Measurements from ENCODE around the gene METTL25B.

METTL25B gene

GRCh38 chr1:156707417-156708217 lies 20.7 kb upstream of the METTL25B start:
- no peak for DNase-seq (ENCODE audit: low read depth)
- TF ChIP-seq CTCF (conservative IDR thresholded peaks at IDR 0.05; ENCODE audit: low read depth, low read length), result no peak
- no peak overlapping the region for H3K4me3 ChIP-seq (ENCODE audit: low read length)

DNA sequence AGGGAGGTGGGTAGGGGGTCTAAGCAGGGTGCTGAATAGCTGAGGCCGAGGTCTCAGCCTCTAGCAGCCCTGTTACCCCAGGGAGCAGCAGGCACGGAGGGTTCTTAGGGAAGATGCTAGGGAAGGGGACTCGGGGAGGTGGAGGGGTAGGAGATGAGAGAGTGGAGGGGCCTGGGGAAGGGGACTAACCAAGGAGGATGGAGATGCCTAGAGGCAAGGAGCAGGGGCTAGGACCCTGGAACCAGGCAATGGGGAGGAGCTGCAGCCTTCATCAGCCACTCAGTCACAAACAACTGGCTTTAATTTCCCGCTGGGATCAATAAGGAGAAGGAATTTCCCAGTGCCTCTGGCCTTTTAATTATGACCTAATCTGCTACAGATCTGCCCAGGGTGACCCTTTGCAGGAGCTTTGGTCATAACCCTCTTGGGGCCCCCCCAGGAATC lies 20.0 kb upstream of the METTL25B start:
- no peak overlapping the region for H3K4me3 ChIP-seq (ENCODE audit: low read length)
- TF ChIP-seq CTCF (conservative IDR thresholded peaks at IDR 0.05; ENCODE audit: low read depth, low read length), result no peak
- DNase-seq (ENCODE audit: low read depth), result no peak

DNA sequence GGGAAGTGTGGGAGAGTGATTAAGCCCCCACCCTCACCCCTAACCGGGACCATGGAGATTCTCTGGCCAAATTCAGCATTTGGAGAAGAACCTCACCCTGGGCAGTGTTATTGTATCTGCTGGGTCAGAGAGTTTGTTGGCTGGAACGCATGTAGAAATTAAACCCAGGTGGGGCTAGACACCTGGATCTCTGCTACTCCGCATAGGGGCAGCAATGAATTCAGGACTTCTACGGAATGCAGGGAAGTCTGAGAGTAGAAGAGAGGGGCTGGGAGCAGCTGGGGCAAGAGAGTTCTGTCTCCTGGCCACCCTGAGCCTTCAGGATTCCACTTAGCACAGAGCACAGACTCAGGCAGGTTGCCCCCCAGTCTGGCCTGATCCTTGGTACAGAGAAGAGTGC lies 19.2 kb upstream of the METTL25B start:
- H3K4me3 ChIP-seq (ENCODE audit: low read length), result no peak overlapping the region
- TF ChIP-seq CTCF (conservative IDR thresholded peaks at IDR 0.05; ENCODE audit: low read depth, low read length), result no peak
- no peak for DNase-seq (ENCODE audit: low read depth)

- no peak overlapping the region for H3K4me3 ChIP-seq (ENCODE audit: low read length)
- no peak for TF ChIP-seq CTCF (conservative IDR thresholded peaks at IDR 0.05; ENCODE audit: low read depth, low read length)
- no peak for DNase-seq (ENCODE audit: low read depth)
Observed at GRCh38 chr1:156709757-156710489, 18.3 kb upstream of the METTL25B start.

- no peak overlapping the region for H3K4me3 ChIP-seq (ENCODE audit: low read length)
- TF ChIP-seq CTCF (conservative IDR thresholded peaks at IDR 0.05; ENCODE audit: low read depth, low read length), result no peak
- no peak for DNase-seq (ENCODE audit: low read depth)
Observed at GRCh38 chr1:156711011-156711817, 17.1 kb upstream of the METTL25B start.

DNA sequence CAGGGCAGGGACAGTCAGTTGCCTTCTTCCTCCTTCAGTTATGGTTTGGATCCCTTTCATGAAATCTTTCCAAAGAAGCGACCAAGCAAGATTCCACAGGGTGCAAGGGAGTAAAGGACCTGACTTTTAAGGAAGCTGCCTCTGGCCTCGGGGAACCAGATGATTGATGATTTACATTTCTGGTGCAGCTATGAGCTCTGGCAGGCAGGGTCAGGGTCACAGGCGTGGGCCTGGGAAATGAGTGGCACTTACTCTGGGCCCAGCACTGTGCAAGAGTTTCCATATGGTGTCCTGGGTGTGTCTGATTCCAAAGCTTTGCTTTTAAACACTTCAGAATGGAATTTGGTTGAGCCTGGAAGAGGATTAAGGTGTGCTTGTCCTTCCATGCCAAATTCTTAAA lies 15.6 kb upstream of the METTL25B start:
- no peak for TF ChIP-seq CTCF (conservative IDR thresholded peaks at IDR 0.05; ENCODE audit: low read depth, low read length)
- DNase-seq (ENCODE audit: low read depth), result no peak
- no peak overlapping the region for H3K4me3 ChIP-seq (ENCODE audit: low read length)
